ENCODE measurements around the gene BRSK2.

BRSK2 gene

GRCh38 chr11:1368216-1368615 is 21.5 kb upstream of the BRSK2 start:
- Mint-ChIP-seq H3K4me3 (no peak overlapping the region), H3K27me3 (no peaks in the 10 kb centered on the region), H3K27ac (no peak overlapping the region)

GRCh38 chr11:1368966-1369365 is 20.8 kb upstream of the BRSK2 start:
- H3K27ac Mint-ChIP-seq = no peak overlapping the region
- no peaks in the 10 kb centered on the region for H3K36me3 Mint-ChIP-seq
- H3K4me1 Mint-ChIP-seq = no peaks in the 10 kb centered on the region
- no peaks in the 10 kb centered on the region for H3K9me3 Mint-ChIP-seq
- no peak overlapping the region for H3K4me3 Mint-ChIP-seq
- H3K27me3 Mint-ChIP-seq = no peaks in the 10 kb centered on the region

More at GRCh38 chr11:1368216-1368615, 21.5 kb upstream of the BRSK2 start:
- H3K4me1 Mint-ChIP-seq = no peaks in the 10 kb centered on the region
- H3K9me3 Mint-ChIP-seq = no peaks in the 10 kb centered on the region
- H3K36me3 Mint-ChIP-seq = no peaks in the 10 kb centered on the region

GRCh38 chr11:1369371-1370005 is 20.2 kb upstream of the BRSK2 start:
- H3K27me3 Mint-ChIP-seq = no peaks in the 10 kb centered on the region
- no peaks in the 10 kb centered on the region for H3K36me3 Mint-ChIP-seq
- no peak overlapping the region for H3K4me3 Mint-ChIP-seq
- no peaks in the 10 kb centered on the region for H3K9me3 Mint-ChIP-seq
- H3K4me1 Mint-ChIP-seq = no peaks in the 10 kb centered on the region
- H3K27ac Mint-ChIP-seq = no peak overlapping the region

GRCh38 chr11:1370186-1371025 is 19.3 kb upstream of the BRSK2 start:
- no peak overlapping the region for H3K4me3 Mint-ChIP-seq
- no peak overlapping the region for H3K27ac Mint-ChIP-seq
- no peaks in the 10 kb centered on the region for H3K9me3 Mint-ChIP-seq
- H3K4me1 Mint-ChIP-seq = no peaks in the 10 kb centered on the region
- H3K36me3 Mint-ChIP-seq = no peaks in the 10 kb centered on the region
- H3K27me3 Mint-ChIP-seq = no peaks in the 10 kb centered on the region

- H3K4me3 Mint-ChIP-seq = no peak overlapping the region
- H3K9me3 Mint-ChIP-seq = no peaks in the 10 kb centered on the region
Observed at GRCh38 chr11:1371026-1371325, 18.8 kb upstream of the BRSK2 start.

GRCh38 chr11:1371377-1371776 is 18.4 kb upstream of the BRSK2 start:
- no peak overlapping the region for H3K27ac Mint-ChIP-seq
- H3K27me3 Mint-ChIP-seq = no peaks in the 10 kb centered on the region
- H3K4me3 Mint-ChIP-seq = no peak overlapping the region
- no peaks in the 10 kb centered on the region for H3K9me3 Mint-ChIP-seq
- H3K4me1 Mint-ChIP-seq = no peaks in the 10 kb centered on the region
- H3K36me3 Mint-ChIP-seq = no peaks in the 10 kb centered on the region

More at GRCh38 chr11:1371026-1371325, 18.8 kb upstream of the BRSK2 start:
- Mint-ChIP-seq H3K27ac (no peak overlapping the region), H3K4me1 (no peaks in the 10 kb centered on the region), H3K27me3 (no peaks in the 10 kb centered on the region), H3K36me3 (no peaks in the 10 kb centered on the region)

- H3K27ac Mint-ChIP-seq = no peak overlapping the region
Observed at GRCh38 chr11:1371836-1372465, 17.8 kb upstream of the BRSK2 start.

GRCh38 chr11:1372660-1373059 is 17.1 kb upstream of the BRSK2 start:
- no peaks in the 10 kb centered on the region for H3K36me3 Mint-ChIP-seq
- H3K9me3 Mint-ChIP-seq = no peaks in the 10 kb centered on the region
- no peak overlapping the region for H3K27ac Mint-ChIP-seq
- H3K27me3 Mint-ChIP-seq = no peaks in the 10 kb centered on the region
- H3K4me1 Mint-ChIP-seq = no peaks in the 10 kb centered on the region
- no peak overlapping the region for H3K4me3 Mint-ChIP-seq

More at GRCh38 chr11:1371836-1372465, 17.8 kb upstream of the BRSK2 start:
- Mint-ChIP-seq H3K4me3 (no peak overlapping the region), H3K9me3 (no peaks in the 10 kb centered on the region), H3K27me3 (no peaks in the 10 kb centered on the region), H3K36me3 (no peaks in the 10 kb centered on the region), H3K4me1 (no peaks in the 10 kb centered on the region)

- Mint-ChIP-seq H3K27me3 (no peaks in the 10 kb centered on the region), H3K36me3 (no peaks in the 10 kb centered on the region), H3K4me3 (no peak overlapping the region), H3K4me1 (no peaks in the 10 kb centered on the region), H3K9me3 (no peaks in the 10 kb centered on the region), H3K27ac (no peak overlapping the region)
Observed at GRCh38 chr11:1373536-1374214, 16.1 kb upstream of the BRSK2 start.

- H3K9me3 Mint-ChIP-seq = no peaks in the 10 kb centered on the region
- H3K27ac Mint-ChIP-seq = no peak overlapping the region
- H3K27me3 Mint-ChIP-seq = no peaks in the 10 kb centered on the region
- no peaks in the 10 kb centered on the region for H3K36me3 Mint-ChIP-seq
- no peaks in the 10 kb centered on the region for H3K4me1 Mint-ChIP-seq
- H3K4me3 Mint-ChIP-seq = no peak overlapping the region
Observed at GRCh38 chr11:1375161-1375954, 14.4 kb upstream of the BRSK2 start.

GRCh38 chr11:1375955-1376258 is 13.8 kb upstream of the BRSK2 start:
- no peaks in the 10 kb centered on the region for H3K9me3 Mint-ChIP-seq
- H3K36me3 Mint-ChIP-seq = no peaks in the 10 kb centered on the region
- no peaks in the 10 kb centered on the region for H3K4me1 Mint-ChIP-seq
- no peak overlapping the region for H3K4me3 Mint-ChIP-seq
- H3K27me3 Mint-ChIP-seq = no peaks in the 10 kb centered on the region
- no peak overlapping the region for H3K27ac Mint-ChIP-seq

GRCh38 chr11:1377231-1377780 is 12.4 kb upstream of the BRSK2 start:
- no peak overlapping the region for H3K27ac Mint-ChIP-seq
- H3K4me1 Mint-ChIP-seq = no peaks in the 10 kb centered on the region
- no peaks in the 10 kb centered on the region for H3K36me3 Mint-ChIP-seq
- H3K9me3 Mint-ChIP-seq = no peaks in the 10 kb centered on the region
- H3K27me3 Mint-ChIP-seq = no peaks in the 10 kb centered on the region
- H3K4me3 Mint-ChIP-seq = no peak overlapping the region

- Mint-ChIP-seq H3K4me3 (peak overlapping the region; percentile 64), H3K4me1 (peaks cover 11% of the 10 kb centered on the region), H3K9me3 (no peaks in the 10 kb centered on the region), H3K27ac (peak overlapping the region; percentile 59), H3K27me3 (no peaks in the 10 kb centered on the region), H3K36me3 (no peaks in the 10 kb centered on the region)
Observed at GRCh38 chr11:1381793-1382425, 7.8 kb upstream of the BRSK2 start.

- H3K36me3 Mint-ChIP-seq = no peaks in the 10 kb centered on the region
- H3K9me3 Mint-ChIP-seq = no peaks in the 10 kb centered on the region
- peak overlapping the region; percentile 59 for H3K27ac Mint-ChIP-seq
- peak overlapping the region; percentile 64 for H3K4me3 Mint-ChIP-seq
- peaks cover 11% of the 10 kb centered on the region for H3K4me1 Mint-ChIP-seq
- H3K27me3 Mint-ChIP-seq = no peaks in the 10 kb centered on the region
Observed at GRCh38 chr11:1382429-1382828, 7.3 kb upstream of the BRSK2 start.
